Measurements from ENCODE around the gene TOB1. TPM values are rescaled to one million over a fixed set of nuclear protein-coding genes. Genes with fewer than 3 reads are reported as not detected.
A peak's percentile ranks its signal among the peaks of the same experiment; 100 is the strongest.
"Not testable (repeated sequence)": the region's sequence is repeated elsewhere in the genome, so short reads cannot be mapped to it uniquely, and the experiment has no call there.

The TOB1 gene
- total and polyA plus RNA-seq, 8 donors = 30.1 to 346 (median 80.0) TPM

DNA sequence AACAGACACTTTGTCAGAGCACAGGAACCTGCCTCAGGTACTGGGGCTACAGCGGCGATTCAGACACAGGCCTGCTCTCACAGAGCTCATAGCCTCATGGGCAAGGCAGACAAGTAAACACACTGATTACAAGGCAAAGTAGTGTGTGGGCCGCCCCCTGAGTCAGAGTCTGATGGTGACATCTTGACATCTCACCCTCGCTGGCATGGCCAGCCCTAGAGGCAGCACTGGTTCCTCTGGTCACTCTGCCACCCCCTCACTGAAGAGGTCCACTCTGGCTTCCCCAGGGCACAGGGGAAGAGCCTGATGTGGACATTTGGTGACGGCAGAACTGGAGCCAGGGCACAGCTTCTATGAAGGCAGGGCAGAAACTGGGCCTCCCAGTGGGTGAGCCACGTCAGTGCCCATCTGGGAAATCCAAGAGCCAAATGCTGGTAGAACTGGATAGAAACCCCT lies 32.9 kb upstream of the TOB1 start:
- H3K27ac ChIP-seq = no peak overlapping the region
- 76 to 93% (median 86%) methylated on average over 6 of the region's 6 CpGs for WGBS, 5 donors

DNA sequence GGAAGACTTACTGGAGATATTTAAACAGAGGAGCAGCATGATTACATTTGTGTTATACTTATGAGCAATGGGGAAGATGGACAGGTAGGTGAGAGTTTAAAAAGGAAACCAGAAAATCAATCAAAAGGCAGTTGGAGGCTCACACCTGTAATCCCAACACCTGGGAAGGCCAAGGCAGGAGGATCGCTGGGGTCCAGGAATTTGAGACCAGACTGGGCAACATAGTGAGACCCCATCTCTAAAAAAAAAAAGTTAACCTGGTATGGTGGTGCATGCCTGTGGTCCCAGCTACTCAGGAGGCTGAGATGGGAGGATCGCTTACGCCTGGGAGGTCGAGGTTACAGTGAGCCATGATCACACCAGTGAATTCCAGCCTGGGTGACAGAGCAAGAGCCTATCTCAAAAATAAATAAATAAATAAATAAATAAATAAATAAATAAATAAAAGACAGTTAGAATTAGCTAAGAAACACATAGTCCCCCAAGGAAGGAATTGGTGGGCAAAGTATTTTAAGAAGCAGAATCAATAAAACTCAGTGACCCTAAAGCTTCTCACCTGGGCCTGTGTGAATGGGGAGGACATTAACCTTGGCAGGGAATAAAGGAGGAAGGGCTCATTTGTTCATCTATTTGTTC lies 32.3 kb upstream of the TOB1 start:
- H3K27me3 ChIP-seq = no peaks in the 10 kb centered on the region
- no peaks in the 10 kb centered on the region for H3K9me3 ChIP-seq
- 94 to 100% (median 96%) methylated on average over 4 of the region's 4 CpGs for WGBS, 5 donors
- no peak for TF ChIP-seq POLR2AphosphoS5 (IDR thresholded peaks at IDR 0.05)
- TF ChIP-seq, protein P1, sequence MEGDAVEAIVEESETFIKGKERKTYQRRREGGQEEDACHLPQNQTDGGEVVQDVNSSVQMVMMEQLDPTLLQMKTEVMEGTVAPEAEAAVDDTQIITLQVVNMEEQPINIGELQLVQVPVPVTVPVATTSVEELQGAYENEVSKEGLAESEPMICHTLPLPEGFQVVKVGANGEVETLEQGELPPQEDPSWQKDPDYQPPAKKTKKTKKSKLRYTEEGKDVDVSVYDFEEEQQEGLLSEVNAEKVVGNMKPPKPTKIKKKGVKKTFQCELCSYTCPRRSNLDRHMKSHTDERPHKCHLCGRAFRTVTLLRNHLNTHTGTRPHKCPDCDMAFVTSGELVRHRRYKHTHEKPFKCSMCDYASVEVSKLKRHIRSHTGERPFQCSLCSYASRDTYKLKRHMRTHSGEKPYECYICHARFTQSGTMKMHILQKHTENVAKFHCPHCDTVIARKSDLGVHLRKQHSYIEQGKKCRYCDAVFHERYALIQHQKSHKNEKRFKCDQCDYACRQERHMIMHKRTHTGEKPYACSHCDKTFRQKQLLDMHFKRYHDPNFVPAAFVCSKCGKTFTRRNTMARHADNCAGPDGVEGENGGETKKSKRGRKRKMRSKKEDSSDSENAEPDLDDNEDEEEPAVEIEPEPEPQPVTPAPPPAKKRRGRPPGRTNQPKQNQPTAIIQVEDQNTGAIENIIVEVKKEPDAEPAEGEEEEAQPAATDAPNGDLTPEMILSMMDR (IDR thresholded peaks at IDR 0.05) = no peak
- TF ChIP-seq EP300 (IDR thresholded peaks at IDR 0.05) = no peak
- TF ChIP-seq POLR2A (IDR thresholded peaks at IDR 0.05) = no peak
- no peak overlapping the region for H3K4me3 ChIP-seq
- no peak overlapping the region for H3K27ac ChIP-seq
- DNase-seq = no peak
- H3K36me3 ChIP-seq = no peaks in the 10 kb centered on the region
- H3K4me1 ChIP-seq = peaks cover 11 to 27% (median 15%) of the 10 kb centered on the region in 4 donors
- intact Hi-C loops (cut with DNase I; ENCODE audit: low total_unique reads) = no loop called here

More for the DNA sequence above, 32.9 kb upstream of the TOB1 start:
- H3K27me3 ChIP-seq = no peaks in the 10 kb centered on the region
- peak in 1 of 2 donors; percentile 58 for DNase-seq
- H3K36me3 ChIP-seq = no peaks in the 10 kb centered on the region
- no peak overlapping the region for H3K4me3 ChIP-seq
- H3K4me1 ChIP-seq = peaks cover 16 to 30% (median 21%) of the 10 kb centered on the region in 4 donors
- TF ChIP-seq, protein P1 (IDR thresholded peaks at IDR 0.05) = no peak
- no peak for TF ChIP-seq POLR2AphosphoS5 (IDR thresholded peaks at IDR 0.05)
- TF ChIP-seq EP300 (IDR thresholded peaks at IDR 0.05) = no peak
- no peak for TF ChIP-seq POLR2A (IDR thresholded peaks at IDR 0.05)
- intact Hi-C loops (cut with DNase I; ENCODE audit: low total_unique reads) = no loop called here
- no peaks in the 10 kb centered on the region for H3K9me3 ChIP-seq

DNA sequence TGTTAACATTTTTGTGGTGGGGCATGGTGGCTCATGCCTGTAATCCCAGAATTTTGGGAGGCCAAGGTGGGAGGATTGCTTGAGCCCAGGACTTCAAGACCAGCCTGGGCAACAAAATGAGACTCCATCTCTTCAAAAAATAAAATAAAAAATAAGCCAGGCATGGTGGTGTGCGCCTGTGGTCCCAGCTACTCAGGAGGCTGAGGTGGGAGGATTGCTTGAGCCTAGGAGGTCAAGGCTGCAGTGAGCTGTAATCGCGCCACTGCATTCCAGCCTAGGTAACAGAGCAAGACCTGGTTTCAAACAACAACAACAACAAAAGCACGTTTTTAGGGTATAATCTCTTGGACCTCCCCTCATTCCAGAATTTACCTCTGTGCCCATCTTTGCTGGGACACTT lies 28.4 kb upstream of the TOB1 start:
- H3K27ac ChIP-seq = not testable (repeated sequence)
- WGBS, 5 donors = 83 to 92% (median 86%) methylated on average over 4 of the region's 4 CpGs

DNA sequence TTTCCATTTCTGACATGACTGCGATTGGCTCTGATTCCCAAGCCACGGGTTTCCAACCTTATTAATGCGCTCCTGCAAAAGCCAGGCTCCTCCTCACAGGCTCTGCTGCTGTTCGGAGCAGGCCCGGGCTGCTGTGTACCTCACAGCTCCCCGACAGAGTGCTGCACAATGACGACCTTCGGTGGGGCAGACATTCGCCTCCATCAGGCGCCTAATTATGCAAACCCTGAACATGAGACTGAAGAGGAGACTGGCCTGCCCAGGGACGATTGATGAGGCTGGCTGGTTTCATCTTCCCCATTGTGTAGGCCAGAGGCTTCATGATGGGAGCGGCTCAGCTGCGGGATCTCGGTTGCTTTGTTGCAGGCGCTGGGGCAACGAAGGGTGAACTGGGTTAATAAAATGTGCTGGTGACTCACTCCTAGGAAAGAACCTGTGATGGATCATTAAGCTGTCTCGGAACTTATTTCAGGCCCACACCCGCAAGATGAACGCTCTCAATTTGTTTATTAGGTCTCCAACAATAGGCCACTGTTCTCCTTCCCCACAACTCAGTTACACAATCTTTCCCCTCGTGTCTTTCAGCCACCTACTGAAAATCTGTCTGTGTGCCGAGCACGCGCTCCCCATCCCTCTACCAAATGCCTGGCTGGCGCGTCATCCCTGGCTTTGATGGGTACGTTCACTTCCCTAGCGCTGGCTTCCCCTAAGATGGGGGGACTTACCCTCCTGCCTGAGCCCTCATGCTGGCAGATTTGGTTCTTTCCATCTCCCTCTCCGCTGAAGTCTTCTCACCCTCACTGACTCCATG lies 27.2 kb upstream of the TOB1 start:
- WGBS, 5 donors = 63 to 78% (median 75%) methylated on average over 28 of the region's 28 CpGs
- peak in 1 of 2 donors; percentile 78 for DNase-seq
- intact Hi-C loops (cut with DNase I; ENCODE audit: low total_unique reads) = no loop called here
- H3K4me1 ChIP-seq = peaks cover 0 to 46% (median 8%) of the 10 kb centered on the region in 4 donors
- no peaks in the 10 kb centered on the region for H3K27me3 ChIP-seq
- H3K9me3 ChIP-seq = no peaks in the 10 kb centered on the region
- H3K36me3 ChIP-seq = no peaks in the 10 kb centered on the region
- TF ChIP-seq POLR2AphosphoS5 (IDR thresholded peaks at IDR 0.05) (peak in 2 of 3 donors; percentile 10 to 27), EP300 (IDR thresholded peaks at IDR 0.05) (no peak)
- TF ChIP-seq, protein P1 (IDR thresholded peaks at IDR 0.05) = no peak
- H3K4me3 ChIP-seq = no peak overlapping the region
- H3K27ac ChIP-seq = peak overlapping the region in 3 of 5 donors; percentile 14 to 43 (median 40)

More for the DNA sequence above, 28.4 kb upstream of the TOB1 start:
- intact Hi-C loops (cut with DNase I; ENCODE audit: low total_unique reads); H3K4me3 ChIP-seq; H3K9me3 ChIP-seq; H3K36me3 ChIP-seq; DNase-seq; H3K27me3 ChIP-seq: not testable (repeated sequence)
- H3K4me1 ChIP-seq = peaks cover 0 to 41% (median 7%) of the 10 kb centered on the region in 4 donors

All from stomach (tissue), 9 donors.